Measurements from ENCODE around the gene TRPV3. TPM values are rescaled to one million over a fixed set of nuclear protein-coding genes. Genes with fewer than 3 reads are reported as not detected.
"Not testable (repeated sequence)": the region's sequence is repeated elsewhere in the genome, so short reads cannot be mapped to it uniquely, and the experiment has no call there.

TRPV3 gene
- total and polyA plus RNA-seq, 10 donors, result 0.13 to 2.0 (median 0.99) TPM

- DNase-seq, result no peak
- intact Hi-C loops (cut with DNase I; ENCODE audit: low total_unique reads), result no loop called here
- no peak for TF ChIP-seq POLR2A (IDR thresholded peaks at IDR 0.05)
- no peak for TF ChIP-seq CTCF (IDR thresholded peaks at IDR 0.05 in 8 of 11, conservative IDR thresholded peaks at IDR 0.05 in 3 of 11)
- no peak for TF ChIP-seq POLR2AphosphoS5 (IDR thresholded peaks at IDR 0.05)
Measured at GRCh38 chr17:3514873-3515272, 42.7 kb downstream of the TRPV3 start.

GRCh38 chr17:3514167-3514566 lies 43.4 kb downstream of the TRPV3 start:
- H3K36me3 ChIP-seq; H3K9me3 ChIP-seq; intact Hi-C loops (cut with DNase I; ENCODE audit: low total_unique reads); DNase-seq; H3K4me3 ChIP-seq; H3K27me3 ChIP-seq (replicated peaks in 1 of 7); H3K4me1 ChIP-seq; H3K27ac ChIP-seq: not testable (repeated sequence)
- WGBS, 5 donors, result 91 to 94% (median 92%) methylated on average over 11 of the region's 11 CpGs

More at GRCh38 chr17:3514873-3515272, 42.7 kb downstream of the TRPV3 start:
- Histone ChIP-seq H3K4me3 (no peak overlapping the region), H3K36me3 (no peaks in the 10 kb centered on the region), H3K9me3 (no peaks in the 10 kb centered on the region), H3K27me3 (replicated peaks in 1 of 7) (no peaks in the 10 kb centered on the region), H3K27ac (no peak overlapping the region), H3K4me1 (no peaks in the 10 kb centered on the region)
- 39 to 82% (median 67%) methylated on average over 9 of the region's 9 CpGs for WGBS, 5 donors

GRCh38 chr17:3513305-3514035 lies 44.1 kb downstream of the TRPV3 start:
- TF ChIP-seq POLR2AphosphoS5 (IDR thresholded peaks at IDR 0.05) (no peak), CTCF (IDR thresholded peaks at IDR 0.05 in 8 of 11, conservative IDR thresholded peaks at IDR 0.05 in 3 of 11) (no peak)
- Histone ChIP-seq H3K27ac (peak overlapping the region in 1 of 8 donors; percentile 37), H3K36me3 (no peaks in the 10 kb centered on the region), H3K27me3 (replicated peaks in 1 of 7) (no peaks in the 10 kb centered on the region), H3K4me3 (no peak overlapping the region), H3K4me1 (no peaks in the 10 kb centered on the region), H3K9me3 (no peaks in the 10 kb centered on the region)
- 82 to 94% (median 88%) methylated on average over 23 of the region's 23 CpGs for WGBS, 5 donors
- intact Hi-C loops (cut with DNase I; ENCODE audit: low total_unique reads), result no loop called here
- DNase-seq, result no peak

- Histone ChIP-seq H3K27me3 (replicated peaks in 1 of 7) (no peaks in the 10 kb centered on the region), H3K4me1 (no peaks in the 10 kb centered on the region), H3K27ac (peak overlapping the region in 4 of 8 donors; percentile 1 to 47 (median 23)), H3K9me3 (no peaks in the 10 kb centered on the region), H3K4me3 (no peak overlapping the region), H3K36me3 (no peaks in the 10 kb centered on the region)
- intact Hi-C loops (cut with DNase I; ENCODE audit: low total_unique reads), result no loop called here
- 69 to 80% (median 77%) methylated on average over 20 of the region's 20 CpGs for WGBS, 5 donors
- TF ChIP-seq CTCF (IDR thresholded peaks at IDR 0.05 in 8 of 11, conservative IDR thresholded peaks at IDR 0.05 in 3 of 11) (no peak), POLR2A (IDR thresholded peaks at IDR 0.05) (no peak)
- DNase-seq, result no peak
Measured at GRCh38 chr17:3512505-3513171, 45.0 kb downstream of the TRPV3 start.
